GM06990 (cell line): ENCODE measurements around the gene IQSEC1.

Source experiments
- DNase-seq: peaks from one replicate; pipeline ENCODE4 v3.0.0-alpha.2; 2011; ENCODE audit not compliant: insufficient read length; ENCODE audit errors: extremely low read depth
- H3K27me3 ChIP-seq: replicated peaks from 2 replicates; pipeline ENCODE4 v1.6.0; 2011; ENCODE audit warnings: low read length; ENCODE audit not compliant: control insufficient read depth, insufficient read depth
- H3K36me3 ChIP-seq: 2 replicates; pipeline ENCODE4 v1.5.1; 2011; ENCODE audit warnings: low read length; ENCODE audit not compliant: control insufficient read depth, insufficient read depth
- H3K4me3 ChIP-seq: replicated peaks from 2 replicates; pipeline ENCODE4 v1.5.1; 2011; ENCODE audit warnings: low read depth, mild to moderate bottlenecking, control low read depth, low read length
- CTCF ChIP-seq: IDR thresholded peaks from 2 replicates; pipeline ENCODE4 v1.5.1; 2011; ENCODE audit warnings: low read length, control low read depth, mild to moderate bottlenecking, inconsistent platforms; ENCODE audit not compliant: insufficient read depth, poor library complexity, severe bottlenecking

Gene IQSEC1

GRCh38 chr3:13047296-13048165 is 25.7 kb downstream of the IQSEC1 start:
- peak; percentile 52 for TF ChIP-seq CTCF
- no peak for DNase-seq

GRCh38 chr3:13046569-13047274 is 26.5 kb downstream of the IQSEC1 start:
- Histone ChIP-seq H3K4me3 (peak overlapping the region; percentile 15; the same call in 1 of the 2 replicates), H3K36me3 (no peaks in the 10 kb centered on the region), H3K27me3 (no peaks in the 10 kb centered on the region)
- TF ChIP-seq CTCF: no peak
- no peak for DNase-seq

More at GRCh38 chr3:13047296-13048165, 25.7 kb downstream of the IQSEC1 start:
- Histone ChIP-seq H3K36me3 (no peaks in the 10 kb centered on the region), H3K4me3 (no peak overlapping the region), H3K27me3 (no peaks in the 10 kb centered on the region)

- H3K4me3 ChIP-seq: no peak overlapping the region
- no peaks in the 10 kb centered on the region for H3K36me3 ChIP-seq
- no peaks in the 10 kb centered on the region for H3K27me3 ChIP-seq
- no peak for TF ChIP-seq CTCF
- DNase-seq: peak; percentile 87
Measured at GRCh38 chr3:13045904-13046568, 27.2 kb downstream of the IQSEC1 start.

- Histone ChIP-seq H3K36me3 (no peaks in the 10 kb centered on the region), H3K27me3 (no peaks in the 10 kb centered on the region), H3K4me3 (no peak overlapping the region)
- DNase-seq: no peak
- no peak for TF ChIP-seq CTCF
Measured at GRCh38 chr3:13045241-13045903, 27.9 kb downstream of the IQSEC1 start.

- no peak overlapping the region for H3K4me3 ChIP-seq
- no peak for DNase-seq
- no peaks in the 10 kb centered on the region for H3K36me3 ChIP-seq
- no peaks in the 10 kb centered on the region for H3K27me3 ChIP-seq
- TF ChIP-seq CTCF: no peak
Measured at GRCh38 chr3:13044496-13045240, 28.6 kb downstream of the IQSEC1 start.
